ENCODE data around the gene DOCK4.

DOCK4 gene

GRCh38 chr7:111952783-111953182, 253.4 kb downstream of the DOCK4 start:
- H3K4me1 Mint-ChIP-seq: peaks cover 46% of the 10 kb centered on the region
- no peak for DNase-seq
- no peak for TF ChIP-seq CTCF (IDR thresholded peaks at IDR 0.05)
- peaks cover 17% of the 10 kb centered on the region for H3K36me3 Mint-ChIP-seq (ENCODE audit: low read depth)
- peak overlapping the region; percentile 78 for H3K27ac Mint-ChIP-seq
- H3K27me3 Mint-ChIP-seq (ENCODE audit: low read depth, poor library complexity): peaks cover under 1% of the 10 kb centered on the region
- no peak overlapping the region for H3K4me3 Mint-ChIP-seq
- no peaks in the 10 kb centered on the region for H3K9me3 Mint-ChIP-seq

GRCh38 chr7:111951052-111951451, 255.1 kb downstream of the DOCK4 start:
- peaks cover 26% of the 10 kb centered on the region for H3K36me3 Mint-ChIP-seq (ENCODE audit: low read depth)
- no peak overlapping the region for H3K4me3 Mint-ChIP-seq
- no peak for DNase-seq
- no peaks in the 10 kb centered on the region for H3K9me3 Mint-ChIP-seq
- H3K4me1 Mint-ChIP-seq: peaks cover 35% of the 10 kb centered on the region
- H3K27ac Mint-ChIP-seq: no peak overlapping the region
- no peaks in the 10 kb centered on the region for H3K27me3 Mint-ChIP-seq (ENCODE audit: low read depth, poor library complexity)
- no peak for TF ChIP-seq CTCF (IDR thresholded peaks at IDR 0.05)

DNA sequence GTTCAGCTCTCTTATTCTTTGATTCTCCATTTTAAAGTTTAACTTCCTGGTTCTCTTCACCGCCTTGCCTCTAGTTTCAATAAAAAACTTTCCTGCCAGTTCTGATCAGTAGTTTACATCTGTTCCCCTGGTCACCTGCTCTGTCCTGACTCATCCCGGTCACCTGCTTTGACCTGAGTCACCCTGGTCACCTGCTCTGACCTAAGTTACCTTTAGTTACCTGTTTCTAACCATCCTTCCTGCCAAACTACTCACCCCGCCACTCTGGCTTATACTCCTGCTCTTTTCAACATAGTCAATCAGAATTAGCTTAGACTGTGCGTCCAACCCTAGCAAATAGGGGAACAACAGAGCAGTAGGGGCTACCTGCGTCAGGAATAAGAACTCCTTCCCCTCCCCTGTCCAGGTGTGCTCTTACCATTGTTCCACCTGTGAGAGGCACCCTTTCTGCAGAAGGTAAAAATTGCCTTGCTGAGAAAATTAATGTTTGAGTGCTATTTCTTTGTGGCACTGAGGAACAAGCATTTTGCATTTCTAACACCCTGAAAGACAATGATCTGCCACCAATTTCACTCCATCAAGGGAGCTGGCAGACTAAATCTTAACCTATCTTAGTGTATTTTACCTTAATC, 263.6 kb downstream of the DOCK4 start:
- Mint-ChIP-seq H3K4me3 (no peak overlapping the region), H3K4me1 (no peaks in the 10 kb centered on the region), H3K36me3 (ENCODE audit: low read depth) (peaks cover 85% of the 10 kb centered on the region), H3K27ac (no peak overlapping the region), H3K9me3 (peaks cover 27% of the 10 kb centered on the region), H3K27me3 (ENCODE audit: low read depth, poor library complexity) (peaks cover 2% of the 10 kb centered on the region)
- TF ChIP-seq CTCF (IDR thresholded peaks at IDR 0.05): no peak
- no peak for DNase-seq

DNA sequence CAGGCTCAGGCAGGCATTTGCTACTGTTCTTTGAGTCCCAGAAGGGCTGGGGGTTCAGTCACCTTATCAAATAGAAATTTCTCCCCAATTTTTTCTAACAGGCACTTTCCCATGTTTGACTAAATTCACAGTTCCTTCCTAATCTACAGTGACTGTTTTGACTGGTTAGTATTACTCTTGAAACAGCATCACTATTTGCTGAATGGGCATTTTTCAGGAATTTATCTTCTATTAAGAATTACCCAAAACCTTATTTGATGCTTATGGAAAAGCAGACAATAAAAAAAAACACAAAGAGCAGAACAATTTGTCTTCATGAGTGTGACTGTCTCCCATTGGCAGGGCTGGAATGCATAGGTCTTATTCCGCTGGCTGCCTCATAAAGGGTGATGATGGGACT, 269.0 kb downstream of the DOCK4 start:
- TF ChIP-seq CTCF (IDR thresholded peaks at IDR 0.05): no peak
- Mint-ChIP-seq H3K4me1 (no peaks in the 10 kb centered on the region), H3K9me3 (peaks cover 10% of the 10 kb centered on the region), H3K27ac (no peak overlapping the region), H3K4me3 (no peak overlapping the region), H3K36me3 (ENCODE audit: low read depth) (peaks cover 77% of the 10 kb centered on the region), H3K27me3 (ENCODE audit: low read depth, poor library complexity) (peaks cover 2% of the 10 kb centered on the region)
- DNase-seq: no peak

GRCh38 chr7:111933609-111934008, 272.6 kb downstream of the DOCK4 start:
- TF ChIP-seq CTCF (IDR thresholded peaks at IDR 0.05): no peak
- Mint-ChIP-seq H3K9me3 (no peaks in the 10 kb centered on the region), H3K4me1 (peaks cover 9% of the 10 kb centered on the region), H3K36me3 (ENCODE audit: low read depth) (peaks cover 64% of the 10 kb centered on the region), H3K27ac (no peak overlapping the region), H3K27me3 (ENCODE audit: low read depth, poor library complexity) (peaks cover under 1% of the 10 kb centered on the region), H3K4me3 (no peak overlapping the region)
- DNase-seq: no peak

DNA sequence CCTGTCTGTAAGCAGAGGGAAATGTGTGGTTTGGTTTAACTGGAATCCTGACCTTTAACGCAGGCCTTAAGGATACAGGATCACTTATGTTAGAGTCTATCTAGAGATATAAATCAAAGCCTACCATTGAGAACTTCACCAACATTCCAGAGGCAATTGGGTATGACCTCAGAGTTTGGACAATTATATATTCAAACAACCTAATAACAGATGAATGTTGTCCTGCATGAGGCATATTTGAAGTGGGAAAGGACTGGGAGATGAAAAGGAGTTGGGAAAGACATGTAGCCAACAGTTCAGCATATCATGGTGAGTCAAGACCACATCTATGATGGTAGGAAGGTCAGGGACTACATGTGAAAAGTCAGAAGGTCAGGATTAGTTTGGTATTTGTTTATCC, 274.2 kb downstream of the DOCK4 start:
- Mint-ChIP-seq H3K27me3 (ENCODE audit: low read depth, poor library complexity) (no peaks in the 10 kb centered on the region), H3K4me1 (peaks cover 9% of the 10 kb centered on the region), H3K27ac (no peak overlapping the region), H3K9me3 (no peaks in the 10 kb centered on the region), H3K4me3 (no peak overlapping the region), H3K36me3 (ENCODE audit: low read depth) (peaks cover 47% of the 10 kb centered on the region)
- DNase-seq: no peak
- TF ChIP-seq CTCF (IDR thresholded peaks at IDR 0.05): no peak
